Peyer's patch (tissue), 4 donors: Measurements from ENCODE around the gene DUSP1. TPM values are rescaled to one million over a fixed set of nuclear protein-coding genes. Genes with fewer than 3 reads are reported as not detected.
A peak's percentile ranks its signal among the peaks of the same experiment; 100 is the strongest.
"Not testable (repeated sequence)": the region's sequence is repeated elsewhere in the genome, so short reads cannot be mapped to it uniquely, and the experiment has no call there.

Experiments used
- DNase-seq, 3 donors: peaks; one replicate each; pipeline ENCODE4 v3.0.0-alpha.2; 2017 to 2019
- H3K27ac ChIP-seq, 4 donors: fragments of 200-600 bp; sonication (generic); one replicate each; pipeline ENCODE4 v1.5.1; 2016 to 2019
- H3K27me3 ChIP-seq, 2 donors: fragments of 200-600 bp; sonication (generic); one replicate each; pipeline ENCODE4 v1.5.1; 2019
- H3K36me3 ChIP-seq, 3 donors: fragments of 200-600 bp; sonication (generic); one replicate each; pipeline ENCODE4 v1.5.1; 2016 to 2019
- H3K4me1 ChIP-seq, 4 donors: fragments of 200-600 bp; sonication (generic); one replicate each; pipeline ENCODE4 v1.5.1; 2016 to 2019
- H3K4me3 ChIP-seq, 4 donors: fragments of 200-600 bp; sonication (generic); 1 replicate in 3 of 4; 2 replicates in 1 of 4; pipeline ENCODE4 v1.5.1; 2016 to 2019; ENCODE audit warnings: mild to moderate bottlenecking in 1 of 4
- H3K9me3 ChIP-seq, 4 donors: fragments of 200-600 bp; sonication (generic); one replicate each; pipeline ENCODE4 v1.5.1; 2016 to 2019; ENCODE audit warnings: mild to moderate bottlenecking in 1 of 4
- POLR2A ChIP-seq, 2 donors: fragments of 450-650 bp; IDR thresholded peaks; one replicate each; pipeline ENCODE4 v1.5.1; 2017; ENCODE audit warnings: antibody characterized with exemption in 2 of 2, mild to moderate bottlenecking in 2 of 2, moderate library complexity in 2 of 2
- total RNA-seq, 4 donors: library from RNA; depleted of rRNA; stranded (reverse); fragments of >200 nt; gene quantifications; one replicate each; pipeline ENCODE4 v1.1.0, GENCODE V29; 2016
- TF ChIP-seq, protein P1 (sequence below), 6 experiments: fragments of 450-650 bp in 4 of 6; fragments of 200-600 bp in 2 of 6; sonication (generic) in 1 of 6; IDR thresholded peaks; one replicate each; pipeline ENCODE4 v1.5.1; 2017 to 2019; ENCODE audit warnings: antibody characterized with exemption in 6 of 6, mild to moderate bottlenecking in 3 of 6, moderate library complexity in 1 of 6

Gene DUSP1
- total RNA-seq, 4 donors from 2014 or later: 155 to 427 (median 285) TPM

DNA sequence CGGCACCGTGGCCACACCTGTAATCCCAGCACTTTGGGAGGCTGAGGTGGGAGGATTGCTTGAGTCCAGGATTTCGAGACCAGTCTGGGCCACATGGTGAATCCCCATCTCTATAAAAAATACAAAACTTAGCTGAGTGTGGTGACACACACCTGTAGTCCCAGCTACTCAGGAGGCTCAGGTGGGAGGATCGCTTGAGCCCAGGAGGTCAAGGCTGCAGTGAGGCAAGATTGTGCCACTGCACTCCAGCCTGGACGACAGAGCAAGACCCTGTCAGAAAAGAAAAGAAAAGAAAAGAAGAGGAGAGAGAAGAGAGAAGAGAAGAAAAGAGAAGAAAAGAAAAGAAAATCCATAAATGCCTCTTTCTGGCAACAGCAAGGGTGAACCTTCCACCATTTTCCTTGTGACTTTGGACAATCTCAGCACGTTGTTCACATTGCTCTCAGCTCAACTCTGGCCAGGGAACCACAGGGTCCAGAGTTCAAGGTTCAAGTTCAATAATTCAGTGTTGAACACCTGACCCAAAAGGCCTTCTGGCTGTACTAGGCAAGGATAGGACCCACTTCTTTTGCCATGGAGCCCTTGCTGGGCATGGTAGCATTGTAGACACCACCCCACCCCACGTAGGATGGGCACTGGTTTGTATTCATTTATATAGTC is 14.6 kb upstream of the DUSP1 start:
- Histone ChIP-seq H3K36me3 (no peaks in the 10 kb centered on the region), H3K4me3 (no peak overlapping the region), H3K9me3 (no peaks in the 10 kb centered on the region), H3K4me1 (peaks cover 0 to 24% (median 9%) of the 10 kb centered on the region in 4 donors), H3K27me3 (no peaks in the 10 kb centered on the region), H3K27ac (peak overlapping the region in 1 of 4 donors; percentile 29)
- TF ChIP-seq POLR2A (IDR thresholded peaks at IDR 0.05): no peak
- TF ChIP-seq, protein P1, sequence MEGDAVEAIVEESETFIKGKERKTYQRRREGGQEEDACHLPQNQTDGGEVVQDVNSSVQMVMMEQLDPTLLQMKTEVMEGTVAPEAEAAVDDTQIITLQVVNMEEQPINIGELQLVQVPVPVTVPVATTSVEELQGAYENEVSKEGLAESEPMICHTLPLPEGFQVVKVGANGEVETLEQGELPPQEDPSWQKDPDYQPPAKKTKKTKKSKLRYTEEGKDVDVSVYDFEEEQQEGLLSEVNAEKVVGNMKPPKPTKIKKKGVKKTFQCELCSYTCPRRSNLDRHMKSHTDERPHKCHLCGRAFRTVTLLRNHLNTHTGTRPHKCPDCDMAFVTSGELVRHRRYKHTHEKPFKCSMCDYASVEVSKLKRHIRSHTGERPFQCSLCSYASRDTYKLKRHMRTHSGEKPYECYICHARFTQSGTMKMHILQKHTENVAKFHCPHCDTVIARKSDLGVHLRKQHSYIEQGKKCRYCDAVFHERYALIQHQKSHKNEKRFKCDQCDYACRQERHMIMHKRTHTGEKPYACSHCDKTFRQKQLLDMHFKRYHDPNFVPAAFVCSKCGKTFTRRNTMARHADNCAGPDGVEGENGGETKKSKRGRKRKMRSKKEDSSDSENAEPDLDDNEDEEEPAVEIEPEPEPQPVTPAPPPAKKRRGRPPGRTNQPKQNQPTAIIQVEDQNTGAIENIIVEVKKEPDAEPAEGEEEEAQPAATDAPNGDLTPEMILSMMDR (IDR thresholded peaks at IDR 0.05): no peak
- DNase-seq: peak in 1 of 3 donors; percentile 64

DNA sequence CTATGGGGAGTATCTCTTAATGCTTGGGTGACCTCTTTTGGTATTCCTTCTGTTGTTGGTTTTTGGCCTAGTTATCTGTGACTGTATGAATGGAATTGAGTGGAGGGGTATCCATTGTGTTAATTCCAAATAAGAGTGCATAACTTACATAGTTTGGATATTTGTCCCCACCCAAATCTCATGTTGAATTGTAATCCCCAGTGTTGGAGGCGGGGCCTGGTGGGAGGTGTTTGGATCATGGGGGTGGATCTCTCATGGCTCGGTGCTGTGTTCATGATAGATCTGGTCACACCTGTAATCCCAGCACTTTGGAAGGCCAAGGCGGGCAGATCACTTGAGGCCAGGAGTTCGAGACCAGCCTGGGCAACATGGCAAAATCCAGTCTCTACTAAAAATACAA is 13.2 kb upstream of the DUSP1 start:
- not testable (repeated sequence) for H3K9me3 ChIP-seq, H3K27me3 ChIP-seq, H3K27ac ChIP-seq, H3K4me3 ChIP-seq, H3K36me3 ChIP-seq
- DNase-seq: peak in 1 of 3 donors; percentile 33
- H3K4me1 ChIP-seq: peaks cover 0 to 21% (median 4%) of the 10 kb centered on the region in 4 donors

DNA sequence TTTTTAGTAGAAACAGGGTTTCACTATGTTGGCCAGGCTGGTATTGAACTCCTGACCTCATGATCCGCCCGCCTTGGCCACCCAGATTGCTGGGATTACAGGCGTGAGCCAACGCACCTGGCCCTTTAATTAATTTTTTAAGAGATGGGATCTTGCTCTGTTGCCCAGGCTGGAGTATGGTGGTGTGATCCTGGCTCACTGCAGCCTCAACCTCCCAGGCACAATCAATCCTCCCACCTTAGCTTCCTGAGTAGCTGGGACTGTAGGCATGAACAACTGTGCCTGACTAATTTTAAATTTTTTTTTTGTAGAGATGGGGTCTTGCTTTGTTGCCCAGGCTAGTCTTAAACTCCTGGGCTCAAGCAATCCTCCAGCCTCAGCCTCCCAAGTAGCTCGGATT is 12.3 kb upstream of the DUSP1 start:
- H3K4me3 ChIP-seq, H3K9me3 ChIP-seq, H3K27ac ChIP-seq, H3K36me3 ChIP-seq, H3K27me3 ChIP-seq: not testable (repeated sequence)
- H3K4me1 ChIP-seq: peaks cover under 1 to 23% (median 4%) of the 10 kb centered on the region in 4 donors
- peak in 1 of 3 donors; percentile 22 for DNase-seq

DNA sequence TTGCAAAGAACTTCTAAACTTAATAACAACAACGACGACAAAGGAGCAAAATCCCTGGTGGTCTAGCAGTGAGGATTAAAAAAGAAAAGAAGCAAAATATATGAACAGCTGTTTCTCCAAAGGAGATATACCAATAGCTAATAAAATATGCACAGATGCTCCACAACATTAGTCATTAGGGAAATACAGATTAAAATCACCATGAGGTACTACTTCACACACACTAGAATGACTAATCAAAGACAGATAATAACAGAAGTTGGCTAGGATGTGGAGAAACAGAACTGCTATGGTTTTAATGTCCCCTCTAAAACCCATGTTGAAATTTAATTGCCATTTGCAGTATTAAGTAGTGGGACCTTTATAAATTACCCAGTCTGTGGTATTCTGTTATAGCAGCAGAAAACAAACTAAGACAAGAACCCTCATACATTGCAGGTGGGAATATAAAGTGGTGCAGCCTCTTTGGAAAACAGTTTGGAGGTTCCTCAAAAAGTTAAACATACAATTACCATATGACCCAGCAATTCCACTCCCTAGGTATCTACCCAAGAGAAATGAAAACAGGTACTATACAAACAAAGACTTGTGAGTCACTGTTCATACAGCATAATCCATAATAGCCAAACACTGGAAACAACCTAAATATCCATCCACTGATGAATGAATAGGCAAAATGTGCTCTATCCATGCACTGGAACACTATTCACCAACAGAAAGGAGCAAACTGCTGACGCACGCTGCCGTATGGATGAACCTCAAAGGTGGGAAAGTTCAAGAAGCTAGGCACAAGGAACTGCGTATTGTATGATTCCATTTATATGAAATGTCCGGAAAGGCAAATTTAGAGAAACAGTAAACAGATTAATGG is 11.4 kb upstream of the DUSP1 start:
- Histone ChIP-seq H3K27me3 (no peaks in the 10 kb centered on the region), H3K9me3 (no peaks in the 10 kb centered on the region), H3K27ac (peak overlapping the region in 2 of 4 donors; percentile 36 to 40), H3K4me3 (no peak overlapping the region), H3K4me1 (peaks cover 4 to 24% (median 8%) of the 10 kb centered on the region in 4 donors), H3K36me3 (no peaks in the 10 kb centered on the region)
- TF ChIP-seq, protein P1 (IDR thresholded peaks at IDR 0.05): no peak
- no peak for TF ChIP-seq POLR2A (IDR thresholded peaks at IDR 0.05)
- DNase-seq: peak in 1 of 3 donors; percentile 22

DNA sequence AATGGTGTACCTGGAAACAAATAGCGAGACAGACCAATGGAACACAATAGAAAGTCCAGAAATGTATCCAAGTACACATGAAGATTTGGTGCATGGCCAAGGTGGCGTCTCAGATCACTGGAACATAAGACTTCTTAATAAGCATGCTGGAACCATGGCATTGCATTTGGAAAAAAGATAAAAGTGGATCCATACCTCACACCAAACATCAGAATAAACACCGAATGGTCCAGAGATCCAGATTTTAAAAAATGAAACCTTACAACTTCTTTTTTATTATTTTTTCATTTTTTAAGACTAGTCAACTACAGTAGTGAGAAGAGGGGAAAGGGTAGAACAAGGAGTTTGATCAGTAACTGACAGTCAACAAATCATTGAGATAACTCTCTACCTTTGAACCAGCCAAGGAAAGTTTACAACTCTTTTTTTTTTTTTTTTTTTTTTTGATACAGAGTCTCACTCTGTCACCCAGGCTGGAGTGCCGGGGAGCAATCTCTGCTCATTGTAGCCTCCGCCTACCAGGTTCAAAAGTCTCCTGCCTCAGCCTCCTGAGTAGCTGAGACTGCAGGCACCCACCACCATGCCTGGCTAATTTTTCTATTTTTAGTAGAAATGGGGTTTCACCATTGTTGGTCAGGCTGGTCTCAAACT is 8.8 kb upstream of the DUSP1 start:
- Histone ChIP-seq H3K9me3 (no peaks in the 10 kb centered on the region), H3K27me3 (no peaks in the 10 kb centered on the region), H3K4me1 (peaks cover 4 to 38% (median 15%) of the 10 kb centered on the region in 4 donors), H3K4me3 (no peak overlapping the region), H3K27ac (peak overlapping the region in 3 of 4 donors; percentile 99 to 100 (median 100)), H3K36me3 (no peaks in the 10 kb centered on the region)
- TF ChIP-seq POLR2A (IDR thresholded peaks at IDR 0.05): peak in 1 of 2 donors; percentile 42
- TF ChIP-seq, protein P1 (IDR thresholded peaks at IDR 0.05): no peak
- DNase-seq: peak in 1 of 3 donors; percentile 78

DNA sequence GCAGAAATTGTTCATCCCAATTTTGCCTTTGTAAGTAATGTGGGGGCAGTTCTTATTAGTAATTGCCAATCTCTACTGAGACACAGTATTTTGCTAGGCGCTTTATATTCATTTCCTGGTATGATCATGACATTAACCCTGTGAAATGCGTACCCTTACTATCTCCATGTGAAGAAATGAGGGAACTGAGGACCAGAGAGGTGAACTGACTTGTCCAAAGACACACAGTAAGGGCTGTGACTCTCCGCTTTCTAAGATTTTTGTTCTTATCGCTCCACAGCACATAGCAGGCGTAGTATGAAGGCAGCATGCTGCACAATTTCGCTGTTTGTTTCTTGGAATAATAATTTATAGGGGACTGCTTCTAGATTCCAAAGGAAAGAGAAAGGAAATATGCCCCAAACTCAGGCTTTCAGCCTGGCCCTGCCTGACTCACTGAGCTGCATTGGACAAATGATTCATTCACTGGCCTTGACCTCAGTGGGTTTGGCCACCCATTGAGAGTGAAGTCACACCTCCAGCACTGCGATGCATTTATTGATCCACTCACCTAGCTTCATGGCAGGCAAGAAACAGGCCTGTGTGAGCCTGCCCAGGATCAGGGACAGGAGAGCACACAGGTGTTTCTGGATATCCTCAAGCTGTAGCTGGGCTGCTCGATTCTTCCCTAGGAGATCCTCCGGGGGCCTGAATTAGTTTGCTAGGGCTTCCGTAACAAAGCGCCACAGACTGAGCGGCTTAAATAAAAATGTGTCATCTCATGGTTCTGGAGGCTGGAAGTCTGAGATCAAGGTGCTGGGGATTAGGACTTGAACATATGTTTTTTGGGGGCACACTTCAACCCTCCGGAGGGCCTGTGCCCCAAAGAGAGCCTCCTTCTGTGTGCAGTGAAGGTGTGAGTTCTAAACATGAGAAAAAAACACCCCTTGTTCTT is 7.2 kb upstream of the DUSP1 start:
- H3K4me1 ChIP-seq: peaks cover 13 to 55% (median 24%) of the 10 kb centered on the region in 4 donors
- DNase-seq: peak in 1 of 3 donors; percentile 88
- no peaks in the 10 kb centered on the region for H3K9me3 ChIP-seq
- H3K4me3 ChIP-seq: peak overlapping the region in 2 of 4 donors; percentile 4 to 16
- no peaks in the 10 kb centered on the region for H3K36me3 ChIP-seq
- H3K27me3 ChIP-seq: no peaks in the 10 kb centered on the region
- TF ChIP-seq, protein P1 (IDR thresholded peaks at IDR 0.05): no peak
- TF ChIP-seq POLR2A (IDR thresholded peaks at IDR 0.05): peak in 1 of 2 donors; percentile 77
- peak overlapping the region; percentile 80 to 100 (median 100) for H3K27ac ChIP-seq
